WERI-Rb-1 (cell line): ENCODE measurements around the gene C2CD2.

Source experiments
- DNase-seq: peaks from one replicate; pipeline ENCODE4 v3.0.0-alpha.2; 2020
- H3K27ac ChIP-seq: fragments of 250-450 bp; sonication (Bioruptor Pico); 2 replicates; pipeline ENCODE4 v1.5.1; 2020; ENCODE audit warnings: mild to moderate bottlenecking, moderate library complexity
- H3K27me3 ChIP-seq: fragments of 250-450 bp; sonication (Bioruptor Pico); 2 replicates; pipeline ENCODE4 v1.5.1; 2021; ENCODE audit warnings: mild to moderate bottlenecking, low read depth, moderate library complexity; ENCODE audit not compliant: insufficient read depth, severe bottlenecking
- H3K36me3 ChIP-seq: fragments of 250-450 bp; sonication (Bioruptor Pico); 2 replicates; pipeline ENCODE4 v1.5.1; 2020; ENCODE audit warnings: mild to moderate bottlenecking, moderate library complexity
- H3K4me3 ChIP-seq: 2 replicates; pipeline ENCODE4 v1.5.1; 2011; ENCODE audit warnings: low read depth, mild to moderate bottlenecking, control low read depth, low read length
- H3K9me3 ChIP-seq: fragments of 250-450 bp; sonication (Bioruptor Pico); 2 replicates; pipeline ENCODE4 v1.5.1; 2021; ENCODE audit warnings: mild to moderate bottlenecking, moderate library complexity; ENCODE audit not compliant: severe bottlenecking
- CTCF ChIP-seq: IDR thresholded peaks from 2 replicates; pipeline ENCODE4 v1.5.1; 2011; ENCODE audit warnings: low read depth, mild to moderate bottlenecking, control low read depth, inconsistent platforms, low read length

The C2CD2 gene

GRCh38 chr21:41894922-41895557 is 58.8 kb downstream of the C2CD2 start:
- Histone ChIP-seq H3K36me3 (peaks cover 42% of the 10 kb centered on the region), H3K27ac (no peak overlapping the region), H3K27me3 (no peaks in the 10 kb centered on the region), H3K9me3 (no peaks in the 10 kb centered on the region), H3K4me3 (no peak overlapping the region)
- DNase-seq, result no peak
- TF ChIP-seq CTCF, result no peak

GRCh38 chr21:41894511-41894910 is 59.3 kb downstream of the C2CD2 start:
- H3K27me3 ChIP-seq, result no peaks in the 10 kb centered on the region
- no peaks in the 10 kb centered on the region for H3K9me3 ChIP-seq
- H3K27ac ChIP-seq, result no peak overlapping the region
- DNase-seq, result no peak
- peaks cover 37% of the 10 kb centered on the region for H3K36me3 ChIP-seq
- no peak overlapping the region for H3K4me3 ChIP-seq
- no peak for TF ChIP-seq CTCF

- H3K4me3 ChIP-seq, result no peak overlapping the region
- no peak for DNase-seq
- no peaks in the 10 kb centered on the region for H3K9me3 ChIP-seq
- no peak overlapping the region for H3K27ac ChIP-seq
- peaks cover 22% of the 10 kb centered on the region for H3K36me3 ChIP-seq
- no peaks in the 10 kb centered on the region for H3K27me3 ChIP-seq
- TF ChIP-seq CTCF, result no peak
Measured at GRCh38 chr21:41892726-41893125, 61.1 kb downstream of the C2CD2 start.

GRCh38 chr21:41891132-41891531 is 62.7 kb downstream of the C2CD2 start:
- peaks cover 20% of the 10 kb centered on the region for H3K36me3 ChIP-seq
- H3K27ac ChIP-seq, result no peak overlapping the region
- H3K27me3 ChIP-seq, result no peaks in the 10 kb centered on the region
- H3K4me3 ChIP-seq, result no peak overlapping the region
- no peak for DNase-seq
- H3K9me3 ChIP-seq, result no peaks in the 10 kb centered on the region
- no peak for TF ChIP-seq CTCF

GRCh38 chr21:41890355-41890754 is 63.5 kb downstream of the C2CD2 start:
- Histone ChIP-seq H3K36me3 (peaks cover 13% of the 10 kb centered on the region), H3K27ac (no peak overlapping the region), H3K4me3 (no peak overlapping the region), H3K27me3 (no peaks in the 10 kb centered on the region), H3K9me3 (no peaks in the 10 kb centered on the region)
- no peak for TF ChIP-seq CTCF
- DNase-seq, result no peak

- Histone ChIP-seq H3K4me3 (no peak overlapping the region), H3K27ac (no peak overlapping the region), H3K9me3 (no peaks in the 10 kb centered on the region), H3K36me3 (peaks cover 1% of the 10 kb centered on the region), H3K27me3 (no peaks in the 10 kb centered on the region)
- TF ChIP-seq CTCF, result no peak
- no peak for DNase-seq
Measured at GRCh38 chr21:41888749-41889376, 65.0 kb downstream of the C2CD2 start.
